Epidermal melanocyte (primary cell): Measurements from ENCODE around the gene SLC7A6OS.

Source experiments
- DNase-seq: peaks from one replicate; pipeline ENCODE4 v3.0.0; 2011; ENCODE audit warnings: low spot score; ENCODE audit not compliant: insufficient read length

The SLC7A6OS gene

DNA sequence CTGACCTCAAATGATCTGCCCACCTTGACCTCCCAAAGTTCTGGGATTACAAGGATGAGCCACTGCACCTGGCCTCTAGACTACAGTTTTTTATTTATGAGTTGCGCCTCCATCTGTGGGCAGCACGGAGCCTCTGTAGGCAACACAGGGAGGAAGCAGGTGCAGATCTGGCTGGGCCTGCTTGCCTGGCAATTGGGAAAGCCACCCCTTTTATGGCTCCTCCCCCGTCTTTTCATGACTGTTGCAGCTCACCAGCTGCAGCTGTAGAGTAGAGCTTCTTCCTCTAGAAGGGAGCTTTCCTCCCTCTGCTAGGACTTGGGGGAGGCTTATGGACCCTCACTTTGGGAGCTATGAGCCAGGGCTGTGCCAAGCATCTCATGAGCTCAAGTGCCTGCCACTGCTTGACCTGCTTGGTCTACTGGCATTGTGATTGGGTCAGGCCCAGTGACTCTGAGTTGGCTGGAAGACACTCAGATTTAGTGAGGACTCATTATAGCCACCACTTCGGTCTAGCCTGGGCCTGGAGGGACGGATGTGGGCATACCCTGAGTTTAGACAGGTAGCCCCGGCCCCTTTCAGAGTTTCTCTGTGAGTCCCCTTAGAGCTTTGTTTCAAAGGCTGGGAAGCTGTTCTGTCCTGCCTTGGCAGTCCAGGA, 53.4 kb downstream of the SLC7A6OS start:
- DNase-seq: no peak

DNA sequence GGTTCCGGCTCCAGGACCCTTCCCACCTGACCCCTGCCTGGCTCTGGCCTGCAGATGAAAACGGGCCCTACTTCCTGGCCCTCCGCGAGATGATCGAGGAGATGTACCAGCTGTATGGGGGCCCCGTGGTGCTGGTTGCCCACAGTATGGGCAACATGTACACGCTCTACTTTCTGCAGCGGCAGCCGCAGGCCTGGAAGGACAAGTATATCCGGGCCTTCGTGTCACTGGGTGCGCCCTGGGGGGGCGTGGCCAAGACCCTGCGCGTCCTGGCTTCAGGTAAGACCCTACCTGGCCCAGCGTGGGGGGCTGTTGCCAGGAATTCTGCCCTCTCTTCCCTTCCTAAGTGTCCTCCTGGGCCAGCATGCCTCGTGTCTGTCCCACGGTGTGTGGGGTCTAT, 55.0 kb downstream of the SLC7A6OS start:
- DNase-seq: no peak

DNA sequence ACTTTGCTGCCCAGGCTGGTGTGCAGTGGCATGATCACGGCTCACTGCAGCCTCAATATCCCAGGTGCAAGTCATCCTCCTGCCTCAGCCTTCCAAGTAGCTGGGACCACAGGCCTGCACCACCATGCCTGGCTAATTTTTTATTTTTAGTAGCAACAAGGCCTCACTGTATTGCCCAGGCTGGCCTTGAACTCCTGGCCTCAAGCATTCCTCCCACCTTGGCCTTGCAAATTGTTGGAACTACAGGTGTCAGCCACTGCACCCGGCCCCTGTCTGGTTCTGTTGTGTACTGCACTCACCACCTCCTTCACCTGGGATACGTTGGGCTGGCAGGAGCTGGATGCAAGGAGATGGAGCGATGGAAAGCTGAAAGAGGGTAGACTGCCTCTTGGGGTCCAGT, 57.0 kb downstream of the SLC7A6OS start:
- no peak for DNase-seq

DNA sequence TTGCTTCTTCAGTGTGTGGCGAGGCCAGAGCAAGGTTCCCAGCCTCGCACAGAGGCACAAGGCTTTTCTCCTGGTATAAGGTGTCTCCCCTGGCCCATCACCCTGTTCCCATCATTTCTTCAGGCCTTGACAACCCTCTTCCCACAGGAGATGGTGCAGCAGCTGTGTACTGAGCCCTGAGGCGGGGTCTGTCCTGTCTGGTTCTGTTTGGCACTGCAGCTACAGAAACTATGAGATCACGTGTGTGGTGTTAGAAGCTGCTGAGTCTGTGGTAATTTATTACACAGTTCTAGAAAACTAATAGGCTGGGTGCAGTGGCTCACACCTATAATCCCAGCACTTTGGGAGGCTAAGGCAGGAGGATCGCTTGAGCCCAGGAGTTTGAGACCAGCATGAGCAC, 58.4 kb downstream of the SLC7A6OS start:
- DNase-seq: peak; percentile 53

DNA sequence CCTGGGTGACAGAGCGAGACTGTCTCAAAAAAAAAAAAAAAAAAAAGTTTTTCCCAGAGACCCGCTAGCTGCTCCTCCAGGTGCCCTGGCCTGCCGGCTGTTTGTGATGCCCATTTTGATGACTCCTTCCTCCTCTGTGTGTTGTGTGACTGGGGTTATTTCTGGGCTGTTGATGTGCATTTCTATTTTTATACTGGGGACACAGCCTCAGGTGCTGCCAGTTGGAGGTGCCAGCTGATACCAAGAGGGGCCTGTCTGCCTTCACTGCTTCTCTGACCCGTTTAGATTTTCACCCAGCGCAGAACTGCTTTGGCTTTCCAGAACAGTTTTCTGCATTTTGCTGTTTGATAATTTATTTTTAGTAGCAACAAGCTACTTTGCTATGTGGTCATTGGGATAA, 58.9 kb downstream of the SLC7A6OS start:
- DNase-seq: no peak

DNA sequence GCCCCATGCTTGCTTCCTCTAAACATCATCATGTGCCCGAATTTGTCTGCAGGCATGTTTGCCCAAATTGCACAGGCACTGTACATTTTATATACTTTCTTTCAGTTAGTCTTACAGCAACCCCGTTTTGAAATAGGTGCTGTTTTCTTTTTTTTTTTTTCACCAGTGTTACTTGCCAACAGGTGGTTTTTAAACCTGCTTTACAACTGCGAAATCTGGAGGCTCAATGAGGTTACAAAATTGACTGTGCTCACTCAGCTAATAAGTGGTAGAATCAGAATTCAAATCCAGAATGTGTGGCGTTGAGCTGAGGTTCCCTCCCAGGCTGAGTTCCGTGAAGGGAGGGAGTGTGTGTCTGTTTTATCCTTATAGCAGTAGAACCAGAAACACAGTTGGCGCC, 59.8 kb downstream of the SLC7A6OS start:
- no peak for DNase-seq

DNA sequence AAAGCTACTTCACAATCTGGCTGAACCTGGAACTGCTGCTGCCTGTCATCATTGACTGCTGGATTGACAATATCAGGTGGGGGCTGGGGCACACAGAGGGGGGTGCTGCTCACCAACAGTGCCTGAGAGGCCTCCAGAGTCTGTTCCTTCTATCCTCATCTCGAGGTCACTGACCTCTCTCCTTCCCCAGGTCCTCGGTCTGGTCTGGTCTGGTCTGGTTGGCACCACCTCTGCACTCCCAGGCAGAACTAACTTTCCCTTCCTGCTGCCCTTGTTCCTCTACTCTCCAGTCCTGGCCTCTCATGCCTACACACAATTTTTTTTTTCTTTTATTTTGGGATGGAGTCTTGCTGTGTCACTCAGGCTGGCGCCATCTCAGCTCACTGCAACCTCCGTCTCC, 61.4 kb downstream of the SLC7A6OS start:
- DNase-seq: no peak
